ENCODE results near the gene AHSA1.
"Not testable (repeated sequence)": the region's sequence is repeated elsewhere in the genome, so short reads cannot be mapped to it uniquely, and the experiment has no call there.

The AHSA1 gene

GRCh38 chr14:77457522-77458248 lies at the start of gene AHSA1, which contains the start of gene VIPAS39:
Gene AHSA1 (plus strand): TSS chr14:77458093. CDS start chr14:77458190, 97 bp downstream.
Gene VIPAS39 (minus strand): TSS chr14:77457601. CDS start chr14:77454102, 3,499 bp downstream.
- peak; percentile 75 to 100 (median 97) for DNase-seq

GRCh38 chr14:77409131-77409533 lies 48.8 kb upstream of the AHSA1 start:
- no peak for DNase-seq

- not testable (repeated sequence) for DNase-seq
Observed at GRCh38 chr14:77415403-77416030, 42.4 kb upstream of the AHSA1 start.

- not testable (repeated sequence) for DNase-seq
Observed at GRCh38 chr14:77416098-77416497, 41.8 kb upstream of the AHSA1 start.

- no peak for DNase-seq
Observed at GRCh38 chr14:77416836-77417235, 41.1 kb upstream of the AHSA1 start.

GRCh38 chr14:77421201-77421600 lies 36.7 kb upstream of the AHSA1 start:
- DNase-seq: no peak

GRCh38 chr14:77423423-77423822 lies 34.5 kb upstream of the AHSA1 start, which contains the start of gene NOXRED1:
Gene NOXRED1 (minus strand): TSS chr14:77423523. CDS start chr14:77422889, 634 bp downstream.
- DNase-seq: no peak

GRCh38 chr14:77424862-77425261 lies 33.0 kb upstream of the AHSA1 start:
- no peak for DNase-seq

- DNase-seq: no peak
Observed at GRCh38 chr14:77426396-77426795, 31.5 kb upstream of the AHSA1 start.

GRCh38 chr14:77436042-77436441 lies 21.9 kb upstream of the AHSA1 start:
- DNase-seq: no peak

- no peak for DNase-seq
Observed at GRCh38 chr14:77438596-77438995, 19.3 kb upstream of the AHSA1 start.

GRCh38 chr14:77439861-77440260 lies 18.0 kb upstream of the AHSA1 start:
- no peak for DNase-seq

- DNase-seq: no peak
Observed at GRCh38 chr14:77442196-77442595, 15.7 kb upstream of the AHSA1 start.

GRCh38 chr14:77455966-77456640 lies 1.8 kb upstream of the AHSA1 start:
- DNase-seq: no peak

- no peak for DNase-seq
Observed at GRCh38 chr14:77457115-77457521, 775 bp upstream of the AHSA1 start.

- DNase-seq: peak in 13 of 58 donors; percentile 24 to 65 (median 43)
Observed at GRCh38 chr14:77458249-77458950, 507 bp downstream of the AHSA1 start.

- DNase-seq: peak in 50 of 58 donors; percentile 2 to 74 (median 24)
Observed at GRCh38 chr14:77459072-77459723, 1.3 kb downstream of the AHSA1 start.

GRCh38 chr14:77467801-77468200 lies 9.9 kb downstream of the AHSA1 start:
- DNase-seq: no peak

- no peak for DNase-seq
Observed at GRCh38 chr14:77469067-77469505, 11.2 kb downstream of the AHSA1 start.

GRCh38 chr14:77469539-77469938 lies 11.6 kb downstream of the AHSA1 start:
- no peak for DNase-seq
